Measurements from ENCODE around the gene TBC1D22A.

The TBC1D22A gene

GRCh38 chr22:46834021-46834737 is 71.7 kb downstream of the TBC1D22A start:
- no peak overlapping the region for H3K4me2 ChIP-seq (ENCODE audit: low read length)
- H4K20me1 ChIP-seq (ENCODE audit: insufficient read depth, low read length), result peaks cover 51% of the 10 kb centered on the region
- TF ChIP-seq EZH2phosphoT487 (IDR thresholded peaks at IDR 0.05; ENCODE audit: low read depth), result no peak
- H3K79me2 ChIP-seq (ENCODE audit: low read length), result peaks cover 36% of the 10 kb centered on the region
- H3K9ac ChIP-seq (ENCODE audit: low read length), result no peak overlapping the region
- H3K27me3 ChIP-seq (ENCODE audit: low read depth, low read length), result no peaks in the 10 kb centered on the region
- H3K36me3 ChIP-seq (replicated peaks; ENCODE audit: low read depth, low read length), result peaks cover 74% of the 10 kb centered on the region
- H3K27ac ChIP-seq (ENCODE audit: low read length), result no peak overlapping the region
- H2AFZ ChIP-seq (ENCODE audit: low read depth, low read length), result no peak overlapping the region
- H3K4me3 ChIP-seq (ENCODE audit: low read length), result no peak overlapping the region
- no peaks in the 10 kb centered on the region for H3K4me1 ChIP-seq (ENCODE audit: low read length)
- H3K9me3 ChIP-seq (ENCODE audit: insufficient read depth, low read length), result peaks cover 20% of the 10 kb centered on the region

GRCh38 chr22:46835288-46835687 is 72.8 kb downstream of the TBC1D22A start:
- Histone ChIP-seq H2AFZ (ENCODE audit: low read depth, low read length) (no peak overlapping the region), H3K4me1 (ENCODE audit: low read length) (no peaks in the 10 kb centered on the region), H3K27ac (ENCODE audit: low read length) (no peak overlapping the region), H3K36me3 (replicated peaks; ENCODE audit: low read depth, low read length) (peaks cover 63% of the 10 kb centered on the region), H3K27me3 (ENCODE audit: low read depth, low read length) (no peaks in the 10 kb centered on the region), H3K4me2 (ENCODE audit: low read length) (no peak overlapping the region), H3K4me3 (ENCODE audit: low read length) (no peak overlapping the region), H3K79me2 (ENCODE audit: low read length) (peaks cover 27% of the 10 kb centered on the region), H3K9me3 (ENCODE audit: insufficient read depth, low read length) (peaks cover 20% of the 10 kb centered on the region), H4K20me1 (ENCODE audit: insufficient read depth, low read length) (peaks cover 51% of the 10 kb centered on the region), H3K9ac (ENCODE audit: low read length) (no peak overlapping the region)
- TF ChIP-seq, protein P1, sequence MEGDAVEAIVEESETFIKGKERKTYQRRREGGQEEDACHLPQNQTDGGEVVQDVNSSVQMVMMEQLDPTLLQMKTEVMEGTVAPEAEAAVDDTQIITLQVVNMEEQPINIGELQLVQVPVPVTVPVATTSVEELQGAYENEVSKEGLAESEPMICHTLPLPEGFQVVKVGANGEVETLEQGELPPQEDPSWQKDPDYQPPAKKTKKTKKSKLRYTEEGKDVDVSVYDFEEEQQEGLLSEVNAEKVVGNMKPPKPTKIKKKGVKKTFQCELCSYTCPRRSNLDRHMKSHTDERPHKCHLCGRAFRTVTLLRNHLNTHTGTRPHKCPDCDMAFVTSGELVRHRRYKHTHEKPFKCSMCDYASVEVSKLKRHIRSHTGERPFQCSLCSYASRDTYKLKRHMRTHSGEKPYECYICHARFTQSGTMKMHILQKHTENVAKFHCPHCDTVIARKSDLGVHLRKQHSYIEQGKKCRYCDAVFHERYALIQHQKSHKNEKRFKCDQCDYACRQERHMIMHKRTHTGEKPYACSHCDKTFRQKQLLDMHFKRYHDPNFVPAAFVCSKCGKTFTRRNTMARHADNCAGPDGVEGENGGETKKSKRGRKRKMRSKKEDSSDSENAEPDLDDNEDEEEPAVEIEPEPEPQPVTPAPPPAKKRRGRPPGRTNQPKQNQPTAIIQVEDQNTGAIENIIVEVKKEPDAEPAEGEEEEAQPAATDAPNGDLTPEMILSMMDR (IDR thresholded peaks at IDR 0.05; ENCODE audit: low read depth, low read length), result no peak

DNA sequence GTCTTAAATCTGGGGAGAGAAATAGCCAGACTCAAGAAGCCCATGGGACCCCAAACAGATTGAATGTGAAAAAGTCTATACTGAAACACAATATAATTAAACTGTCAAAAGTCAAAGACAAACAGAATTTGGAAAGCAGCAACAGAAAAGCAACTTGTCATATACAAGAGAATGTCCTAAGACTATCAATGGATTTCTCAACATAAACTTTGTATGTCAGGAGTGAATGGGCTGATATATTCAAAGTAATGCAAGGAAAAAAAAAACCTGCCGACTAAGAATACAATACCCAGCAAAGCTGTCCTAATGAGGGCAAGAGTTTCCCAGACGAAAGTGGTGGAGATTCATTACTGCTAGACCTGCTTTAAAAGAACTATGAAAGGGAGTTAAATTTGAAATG is 73.2 kb downstream of the TBC1D22A start:
- TF ChIP-seq, protein P1 (IDR thresholded peaks at IDR 0.05; ENCODE audit: low read depth, low read length), result no peak
- TF ChIP-seq EZH2phosphoT487 (IDR thresholded peaks at IDR 0.05; ENCODE audit: low read depth), result no peak
- Histone ChIP-seq H3K4me1 (ENCODE audit: low read length) (no peaks in the 10 kb centered on the region), H3K79me2 (ENCODE audit: low read length) (peaks cover 23% of the 10 kb centered on the region), H2AFZ (ENCODE audit: low read depth, low read length) (no peak overlapping the region), H3K9ac (ENCODE audit: low read length) (no peak overlapping the region), H3K4me2 (ENCODE audit: low read length) (no peak overlapping the region), H3K27ac (ENCODE audit: low read length) (no peak overlapping the region), H4K20me1 (ENCODE audit: insufficient read depth, low read length) (peaks cover 48% of the 10 kb centered on the region), H3K27me3 (ENCODE audit: low read depth, low read length) (no peaks in the 10 kb centered on the region), H3K4me3 (ENCODE audit: low read length) (no peak overlapping the region), H3K36me3 (replicated peaks; ENCODE audit: low read depth, low read length) (peaks cover 59% of the 10 kb centered on the region), H3K9me3 (ENCODE audit: insufficient read depth, low read length) (peaks cover 20% of the 10 kb centered on the region)

DNA sequence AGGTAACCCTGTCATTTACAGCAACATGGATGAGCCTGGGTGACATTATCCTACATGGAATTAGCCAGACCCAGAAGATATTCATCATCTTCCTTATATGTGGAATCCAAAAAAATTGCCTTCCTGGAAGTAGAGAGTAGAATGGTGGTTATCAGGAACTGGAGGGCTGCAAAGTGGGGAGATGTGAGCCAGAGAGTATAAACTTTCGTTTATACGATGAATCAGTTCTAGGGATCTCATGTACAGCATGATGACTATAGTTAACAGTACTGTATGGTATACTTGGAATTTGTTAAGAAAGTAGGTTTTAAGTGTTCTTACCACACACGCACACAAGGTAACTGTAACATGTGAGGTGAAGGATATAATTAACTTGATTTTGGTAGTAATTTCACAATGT is 79.1 kb downstream of the TBC1D22A start:
- H3K79me2 ChIP-seq (ENCODE audit: low read length), result peaks cover 49% of the 10 kb centered on the region
- H3K27ac ChIP-seq (ENCODE audit: low read length), result no peak overlapping the region
- no peak overlapping the region for H3K4me3 ChIP-seq (ENCODE audit: low read length)
- H3K9ac ChIP-seq (ENCODE audit: low read length), result no peak overlapping the region
- no peak for TF ChIP-seq EZH2phosphoT487 (IDR thresholded peaks at IDR 0.05; ENCODE audit: low read depth)
- TF ChIP-seq, protein P1 (IDR thresholded peaks at IDR 0.05; ENCODE audit: low read depth, low read length), result no peak
- no peaks in the 10 kb centered on the region for H3K27me3 ChIP-seq (ENCODE audit: low read depth, low read length)
- no peaks in the 10 kb centered on the region for H3K4me1 ChIP-seq (ENCODE audit: low read length)
- H4K20me1 ChIP-seq (ENCODE audit: insufficient read depth, low read length), result peaks cover 77% of the 10 kb centered on the region
- H3K4me2 ChIP-seq (ENCODE audit: low read length), result no peak overlapping the region
- no peaks in the 10 kb centered on the region for H3K9me3 ChIP-seq (ENCODE audit: insufficient read depth, low read length)
- H3K36me3 ChIP-seq (replicated peaks; ENCODE audit: low read depth, low read length), result peaks cover 45% of the 10 kb centered on the region
- no peak overlapping the region for H2AFZ ChIP-seq (ENCODE audit: low read depth, low read length)

Data from OCI-LY3 (cell line).